ENCODE data around the gene TRIM29. TPM values are rescaled to one million over a fixed set of nuclear protein-coding genes. Genes with fewer than 3 reads are reported as not detected.
A peak's percentile ranks its signal among the peaks of the same experiment; 100 is the strongest.

The TRIM29 gene
- total RNA-seq: 1 to 10 TPM in 6 of 7 donors, not detected in 1; 1.1 to 5.9 (median 1.6) TPM
- polyA plus RNA-seq: 1 to 10 TPM in 1 of 2 donors, under 1 TPM in 1; 0.11 to 1.0 TPM
- long read RNA-seq, donor 1, partial matches to known transcripts: 0 of 9 reads
- long read RNA-seq, donor 1, other reads (novel, unspliced or antisense): 8 of 9 reads
- long read RNA-seq, donor 2: 0 reads
- long read RNA-seq, donor 3, partial matches to known transcripts: 1 of 1 reads
- long read RNA-seq, donor 3, other reads (novel, unspliced or antisense): 0 of 1 reads

- Histone ChIP-seq H3K4me3 (no peak within 1 kb of the TSS), H3K4me1 (ENCODE audit: insufficient read depth) (no peaks in the 10 kb centered on the region), H3K27me3 (no peaks in the 10 kb centered on the region), H3K36me3 (no peaks in the 10 kb centered on the region), H3K9me3 (no peaks in the 10 kb centered on the region), H3K27ac (no peak within 1 kb of the TSS)
- 72 to 76% (median 74%) methylated on average over 38 to 41 of the region's 41 CpGs for WGBS, 3 donors
- intact Hi-C loops (cut with DNase I): no loop called here
- peak in 1 of 5 donors; percentile 26 for DNase-seq
- no peak for TF ChIP-seq POLR2A (IDR thresholded peaks at IDR 0.05)
These were observed at the start of gene TRIM29 for GRCh38 chr11:120137611-120138521. Gene TRIM29 (minus strand): TSS chr11:120138113. CDS start chr11:120138031, 82 bp downstream.

GRCh38 chr11:120186774-120187591 lies 49.1 kb upstream of the TRIM29 start:
- no peak overlapping the region for H3K4me3 ChIP-seq
- peaks cover 47% of the 10 kb centered on the region for H3K4me1 ChIP-seq (ENCODE audit: insufficient read depth)
- H3K27me3 ChIP-seq: no peaks in the 10 kb centered on the region
- H3K9me3 ChIP-seq: no peaks in the 10 kb centered on the region
- 25 to 36% (median 33%) methylated on average over 17 of the region's 17 CpGs for WGBS, 3 donors
- TF ChIP-seq POLR2A (IDR thresholded peaks at IDR 0.05): no peak
- no peak for TF ChIP-seq EP300 (IDR thresholded peaks at IDR 0.05)
- TF ChIP-seq CTCF (IDR thresholded peaks at IDR 0.05): no peak
- no peaks in the 10 kb centered on the region for H3K36me3 ChIP-seq
- intact Hi-C loops (cut with DNase I): no loop called here
- DNase-seq: peak in 3 of 5 donors; percentile 41 to 58 (median 51)
- peak overlapping the region; percentile 62 to 82 for H3K27ac ChIP-seq

- H3K9me3 ChIP-seq: no peaks in the 10 kb centered on the region
- intact Hi-C loops (cut with DNase I): no loop called here
- TF ChIP-seq CTCF (IDR thresholded peaks at IDR 0.05) (no peak), EP300 (IDR thresholded peaks at IDR 0.05) (no peak), POLR2A (IDR thresholded peaks at IDR 0.05) (no peak)
- H3K4me3 ChIP-seq: no peak overlapping the region
- H3K4me1 ChIP-seq (ENCODE audit: insufficient read depth): peaks cover 47% of the 10 kb centered on the region
- H3K27ac ChIP-seq: peak overlapping the region; percentile 62 to 82
- peak in 1 of 5 donors; percentile 28 for DNase-seq
- no peaks in the 10 kb centered on the region for H3K27me3 ChIP-seq
- no peaks in the 10 kb centered on the region for H3K36me3 ChIP-seq
These were observed 48.5 kb upstream of the TRIM29 start for GRCh38 chr11:120186456-120186773.

GRCh38 chr11:120185706-120186455 lies 48.0 kb upstream of the TRIM29 start:
- peak overlapping the region; percentile 62 to 82 for H3K27ac ChIP-seq

More at GRCh38 chr11:120185706-120186455, 48.0 kb upstream of the TRIM29 start:
- intact Hi-C loops (cut with DNase I): loop anchor here in 1 of 4 donors (2.0 kb wide), 1 partner anchor 25 kb away; the partner anchor contains the start of gene OAF
- no peaks in the 10 kb centered on the region for H3K27me3 ChIP-seq
- TF ChIP-seq EP300 (IDR thresholded peaks at IDR 0.05) (no peak), CTCF (IDR thresholded peaks at IDR 0.05) (no peak), POLR2A (IDR thresholded peaks at IDR 0.05) (no peak)
- no peaks in the 10 kb centered on the region for H3K9me3 ChIP-seq
- peak in 2 of 5 donors; percentile 31 to 54 for DNase-seq
- H3K4me3 ChIP-seq: no peak overlapping the region
- no peaks in the 10 kb centered on the region for H3K36me3 ChIP-seq
- 7 to 20% (median 9%) methylated on average over 3 of the region's 3 CpGs for WGBS, 3 donors
- H3K4me1 ChIP-seq (ENCODE audit: insufficient read depth): peaks cover 47% of the 10 kb centered on the region

All from ovary (tissue), 10 donors.